Measurements from ENCODE around the gene ETFB. TPM values are rescaled to one million over a fixed set of nuclear protein-coding genes. Genes with fewer than 3 reads are reported as not detected.

Gene ETFB
- total RNA-seq, 2 donors from 2014 or later, result 32.7 to 56.5 TPM

GRCh38 chr19:51305479-51305878, 60.7 kb downstream of the ETFB start:
- H3K4me1 ChIP-seq (ENCODE audit: control insufficient read depth in 1 of 2, low read depth in 2 of 2), result no peaks in the 10 kb centered on the region
- H3K4me3 ChIP-seq, result no peak overlapping the region
- no peak for DNase-seq (ENCODE audit: low spot score)
- no peaks in the 10 kb centered on the region for H3K36me3 ChIP-seq
- H3K27me3 ChIP-seq (replicated peaks; ENCODE audit: insufficient read depth), result no peaks in the 10 kb centered on the region
- no peak overlapping the region for H3K27ac ChIP-seq
- no peak for ATAC-seq (ENCODE audit: insufficient number of reproducible peaks, low FRiP score, low read depth)
- peaks cover 7% of the 10 kb centered on the region for H3K9me3 ChIP-seq
- TF ChIP-seq, protein P1, sequence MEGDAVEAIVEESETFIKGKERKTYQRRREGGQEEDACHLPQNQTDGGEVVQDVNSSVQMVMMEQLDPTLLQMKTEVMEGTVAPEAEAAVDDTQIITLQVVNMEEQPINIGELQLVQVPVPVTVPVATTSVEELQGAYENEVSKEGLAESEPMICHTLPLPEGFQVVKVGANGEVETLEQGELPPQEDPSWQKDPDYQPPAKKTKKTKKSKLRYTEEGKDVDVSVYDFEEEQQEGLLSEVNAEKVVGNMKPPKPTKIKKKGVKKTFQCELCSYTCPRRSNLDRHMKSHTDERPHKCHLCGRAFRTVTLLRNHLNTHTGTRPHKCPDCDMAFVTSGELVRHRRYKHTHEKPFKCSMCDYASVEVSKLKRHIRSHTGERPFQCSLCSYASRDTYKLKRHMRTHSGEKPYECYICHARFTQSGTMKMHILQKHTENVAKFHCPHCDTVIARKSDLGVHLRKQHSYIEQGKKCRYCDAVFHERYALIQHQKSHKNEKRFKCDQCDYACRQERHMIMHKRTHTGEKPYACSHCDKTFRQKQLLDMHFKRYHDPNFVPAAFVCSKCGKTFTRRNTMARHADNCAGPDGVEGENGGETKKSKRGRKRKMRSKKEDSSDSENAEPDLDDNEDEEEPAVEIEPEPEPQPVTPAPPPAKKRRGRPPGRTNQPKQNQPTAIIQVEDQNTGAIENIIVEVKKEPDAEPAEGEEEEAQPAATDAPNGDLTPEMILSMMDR (IDR thresholded peaks at IDR 0.05), result no peak

DNA sequence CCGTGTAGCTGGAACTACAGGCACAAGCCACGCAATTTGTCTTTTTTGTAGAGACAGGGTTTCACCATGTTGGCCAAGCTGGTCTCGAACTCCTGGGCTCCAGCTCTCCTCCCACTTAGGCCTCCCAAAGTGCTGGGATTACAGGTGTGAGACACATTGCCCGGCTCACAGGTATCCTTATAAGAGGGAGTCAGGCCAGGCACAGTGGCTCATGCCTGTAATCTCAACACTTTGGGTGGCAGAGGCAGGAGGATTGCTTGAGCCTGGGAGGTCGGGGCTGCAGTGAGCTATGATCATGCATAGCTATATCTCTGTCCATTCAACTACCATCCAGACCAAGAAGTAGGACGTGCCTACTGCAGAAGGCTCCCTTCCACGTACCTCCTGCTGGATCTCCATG, 64.9 kb downstream of the ETFB start:
- ATAC-seq (ENCODE audit: insufficient number of reproducible peaks, low FRiP score, low read depth) (no peak), DNase-seq (ENCODE audit: low spot score) (no peak)
- no peaks in the 10 kb centered on the region for H3K36me3 ChIP-seq
- H3K27me3 ChIP-seq (replicated peaks; ENCODE audit: insufficient read depth), result no peaks in the 10 kb centered on the region
- no peaks in the 10 kb centered on the region for H3K9me3 ChIP-seq
- no peaks in the 10 kb centered on the region for H3K4me1 ChIP-seq (ENCODE audit: control insufficient read depth in 1 of 2, low read depth in 2 of 2)
- H3K27ac ChIP-seq, result no peak overlapping the region
- TF ChIP-seq, protein P1 (IDR thresholded peaks at IDR 0.05), result no peak
- H3K4me3 ChIP-seq, result no peak overlapping the region

- no peak overlapping the region for H3K4me3 ChIP-seq
- no peak for DNase-seq (ENCODE audit: low spot score)
- no peaks in the 10 kb centered on the region for H3K4me1 ChIP-seq (ENCODE audit: control insufficient read depth in 1 of 2, low read depth in 2 of 2)
- no peaks in the 10 kb centered on the region for H3K9me3 ChIP-seq
- H3K27me3 ChIP-seq (replicated peaks; ENCODE audit: insufficient read depth), result no peaks in the 10 kb centered on the region
- ATAC-seq (ENCODE audit: insufficient number of reproducible peaks, low FRiP score, low read depth), result no peak
- TF ChIP-seq, protein P1 (IDR thresholded peaks at IDR 0.05), result no peak
- no peaks in the 10 kb centered on the region for H3K36me3 ChIP-seq
- no peak overlapping the region for H3K27ac ChIP-seq
Observed at GRCh38 chr19:51297406-51297805, 68.8 kb downstream of the ETFB start.

- Histone ChIP-seq H3K4me1 (ENCODE audit: control insufficient read depth in 1 of 2, low read depth in 2 of 2) (no peaks in the 10 kb centered on the region), H3K27me3 (replicated peaks; ENCODE audit: insufficient read depth) (no peaks in the 10 kb centered on the region), H3K4me3 (no peak overlapping the region), H3K27ac (no peak overlapping the region), H3K36me3 (no peaks in the 10 kb centered on the region), H3K9me3 (no peaks in the 10 kb centered on the region)
- ATAC-seq (ENCODE audit: insufficient number of reproducible peaks, low FRiP score, low read depth), result no peak
- DNase-seq (ENCODE audit: low spot score), result no peak
- TF ChIP-seq, protein P1 (IDR thresholded peaks at IDR 0.05), result no peak
Observed at GRCh38 chr19:51296336-51297093, 69.7 kb downstream of the ETFB start.

- Histone ChIP-seq H3K27me3 (replicated peaks; ENCODE audit: insufficient read depth) (no peaks in the 10 kb centered on the region), H3K36me3 (no peaks in the 10 kb centered on the region), H3K4me1 (ENCODE audit: control insufficient read depth in 1 of 2, low read depth in 2 of 2) (no peaks in the 10 kb centered on the region), H3K4me3 (no peak overlapping the region), H3K27ac (no peak overlapping the region), H3K9me3 (no peaks in the 10 kb centered on the region)
- TF ChIP-seq, protein P1 (IDR thresholded peaks at IDR 0.05), result no peak
- no peak for ATAC-seq (ENCODE audit: insufficient number of reproducible peaks, low FRiP score, low read depth)
- no peak for DNase-seq (ENCODE audit: low spot score)
Observed at GRCh38 chr19:51295382-51296126, 70.6 kb downstream of the ETFB start.
